ENCODE data around the gene H3-3A. TPM values are rescaled to one million over a fixed set of nuclear protein-coding genes. Genes with fewer than 3 reads are reported as not detected.

The H3-3A gene
- polyA plus RNA-seq, 1 donor from 2014 or later, result 2,124 TPM

DNA sequence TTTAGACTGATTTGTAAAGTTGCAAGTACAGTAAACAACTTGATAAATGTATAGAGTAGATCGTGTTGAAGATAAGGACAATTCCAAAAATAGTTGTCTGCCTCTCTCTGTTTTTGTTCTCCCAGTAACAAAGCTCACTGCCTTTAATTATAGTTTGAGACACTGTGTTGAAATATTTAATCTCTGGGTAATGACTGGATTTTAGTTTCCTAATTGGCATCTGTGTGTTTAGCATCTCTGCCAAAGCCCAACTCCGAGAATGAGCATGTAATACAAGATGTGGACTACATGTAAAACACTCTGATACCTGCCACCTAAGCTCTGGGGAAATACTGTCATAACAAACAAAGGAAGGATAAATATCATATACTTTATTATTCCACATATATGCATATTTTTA lies 35.7 kb upstream of the H3-3A start:
- Histone ChIP-seq H2AFZ (ENCODE audit: low read depth, low read length) (no peak overlapping the region), H3K9ac (ENCODE audit: low read length) (no peak overlapping the region), H3K27me3 (ENCODE audit: insufficient read depth, low read depth, low read length) (no peaks in the 10 kb centered on the region), H3K9me2 (ENCODE audit: insufficient read depth, low read length) (no peaks in the 10 kb centered on the region), H3K27ac (ENCODE audit: low read length) (no peak overlapping the region), H3K4me2 (ENCODE audit: low read length) (no peak overlapping the region), H3K36me3 (ENCODE audit: insufficient read depth, low read length) (no peaks in the 10 kb centered on the region), H4K20me1 (ENCODE audit: insufficient read depth) (no peaks in the 10 kb centered on the region), H3K79me2 (replicated peaks; ENCODE audit: insufficient read depth, low read length) (no peaks in the 10 kb centered on the region), H3K9me3 (ENCODE audit: low read length) (no peaks in the 10 kb centered on the region), H3F3A (ENCODE audit: insufficient read depth, low read length, poor library complexity, severe bottlenecking) (no peaks in the 10 kb centered on the region), H3K4me3 (ENCODE audit: low read length) (no peak overlapping the region)
- no peak for TF ChIP-seq MXI1 (conservative IDR thresholded peaks at IDR 0.05; ENCODE audit: poor library complexity, severe bottlenecking)
- no peak for TF ChIP-seq EP300 (conservative IDR thresholded peaks at IDR 0.05; ENCODE audit: poor library complexity, severe bottlenecking)
- TF ChIP-seq SMC3 (conservative IDR thresholded peaks at IDR 0.05; ENCODE audit: poor library complexity), result no peak
- TF ChIP-seq, protein P1, sequence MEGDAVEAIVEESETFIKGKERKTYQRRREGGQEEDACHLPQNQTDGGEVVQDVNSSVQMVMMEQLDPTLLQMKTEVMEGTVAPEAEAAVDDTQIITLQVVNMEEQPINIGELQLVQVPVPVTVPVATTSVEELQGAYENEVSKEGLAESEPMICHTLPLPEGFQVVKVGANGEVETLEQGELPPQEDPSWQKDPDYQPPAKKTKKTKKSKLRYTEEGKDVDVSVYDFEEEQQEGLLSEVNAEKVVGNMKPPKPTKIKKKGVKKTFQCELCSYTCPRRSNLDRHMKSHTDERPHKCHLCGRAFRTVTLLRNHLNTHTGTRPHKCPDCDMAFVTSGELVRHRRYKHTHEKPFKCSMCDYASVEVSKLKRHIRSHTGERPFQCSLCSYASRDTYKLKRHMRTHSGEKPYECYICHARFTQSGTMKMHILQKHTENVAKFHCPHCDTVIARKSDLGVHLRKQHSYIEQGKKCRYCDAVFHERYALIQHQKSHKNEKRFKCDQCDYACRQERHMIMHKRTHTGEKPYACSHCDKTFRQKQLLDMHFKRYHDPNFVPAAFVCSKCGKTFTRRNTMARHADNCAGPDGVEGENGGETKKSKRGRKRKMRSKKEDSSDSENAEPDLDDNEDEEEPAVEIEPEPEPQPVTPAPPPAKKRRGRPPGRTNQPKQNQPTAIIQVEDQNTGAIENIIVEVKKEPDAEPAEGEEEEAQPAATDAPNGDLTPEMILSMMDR (IDR thresholded peaks at IDR 0.05; ENCODE audit: poor library complexity, severe bottlenecking), result no peak
- no peak for TF ChIP-seq RAD21 (conservative IDR thresholded peaks at IDR 0.05)
- TF ChIP-seq REST (IDR thresholded peaks at IDR 0.05; ENCODE audit: borderline replicate concordance), result no peak

DNA sequence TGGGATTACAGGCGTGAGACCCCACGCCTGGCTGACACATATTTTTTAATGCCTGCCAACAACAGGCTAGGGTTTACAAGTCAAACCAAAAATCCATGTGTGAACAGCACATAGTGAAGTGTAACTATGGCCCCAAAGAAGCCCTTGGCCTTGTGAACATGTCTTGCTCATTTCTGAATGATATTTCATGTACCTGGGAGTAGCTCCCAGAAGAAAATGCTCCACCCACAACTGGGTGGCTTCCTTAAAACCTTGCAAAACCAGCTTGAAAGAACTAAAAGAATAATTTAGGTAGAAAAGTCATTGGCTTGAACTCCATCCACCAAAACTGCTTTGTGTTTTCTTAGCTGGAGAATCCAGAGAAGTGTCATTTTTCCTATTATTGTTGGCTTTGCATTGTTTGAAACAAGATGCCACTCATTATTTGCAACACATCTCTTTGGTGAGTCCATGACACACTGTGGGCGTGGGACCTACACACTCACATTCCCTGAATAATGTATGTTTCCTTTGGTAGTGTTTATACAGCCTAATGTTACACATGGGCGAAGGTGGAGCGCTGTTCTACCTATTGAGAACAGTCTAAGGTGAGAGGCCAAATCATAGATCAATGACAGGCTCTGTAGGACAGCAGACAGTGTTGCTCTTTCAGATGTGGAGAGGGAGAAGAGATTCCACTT lies 34.8 kb upstream of the H3-3A start:
- TF ChIP-seq MXI1 (conservative IDR thresholded peaks at IDR 0.05; ENCODE audit: poor library complexity, severe bottlenecking) (no peak), EP300 (conservative IDR thresholded peaks at IDR 0.05; ENCODE audit: poor library complexity, severe bottlenecking) (no peak), EZH2 (IDR thresholded peaks at IDR 0.05; ENCODE audit: borderline replicate concordance, insufficient read depth, low read length, poor library complexity, severe bottlenecking) (no peak), SMC3 (conservative IDR thresholded peaks at IDR 0.05; ENCODE audit: poor library complexity) (no peak), POLR2AphosphoS5 (IDR thresholded peaks at IDR 0.05) (no peak), TAF1 (IDR thresholded peaks at IDR 0.05; ENCODE audit: low read depth) (no peak), RAD21 (conservative IDR thresholded peaks at IDR 0.05) (no peak)
- TF ChIP-seq, protein P1 (IDR thresholded peaks at IDR 0.05; ENCODE audit: poor library complexity, severe bottlenecking), result no peak
- no peaks in the 10 kb centered on the region for H3K9me3 ChIP-seq (ENCODE audit: low read length)
- no peak overlapping the region for H3K4me2 ChIP-seq (ENCODE audit: low read length)
- no peaks in the 10 kb centered on the region for H3K36me3 ChIP-seq (ENCODE audit: insufficient read depth, low read length)
- H3K4me3 ChIP-seq (ENCODE audit: low read length), result no peak overlapping the region
- no peak overlapping the region for H3K27ac ChIP-seq (ENCODE audit: low read length)
- H3K9ac ChIP-seq (ENCODE audit: low read length), result no peak overlapping the region
- H3K79me2 ChIP-seq (replicated peaks; ENCODE audit: insufficient read depth, low read length), result no peaks in the 10 kb centered on the region
- H3F3A ChIP-seq (ENCODE audit: insufficient read depth, low read length, poor library complexity, severe bottlenecking), result no peaks in the 10 kb centered on the region
- no peaks in the 10 kb centered on the region for H3K9me2 ChIP-seq (ENCODE audit: insufficient read depth, low read length)
- no peaks in the 10 kb centered on the region for H4K20me1 ChIP-seq (ENCODE audit: insufficient read depth)
- no peaks in the 10 kb centered on the region for H3K27me3 ChIP-seq (ENCODE audit: insufficient read depth, low read depth, low read length)
- no peak overlapping the region for H2AFZ ChIP-seq (ENCODE audit: low read depth, low read length)

Measured in neural cell (in vitro differentiated cells).